ENCODE results near the gene STMN3. TPM values are rescaled to one million over a fixed set of nuclear protein-coding genes. Genes with fewer than 3 reads are reported as not detected.

Gene STMN3
- total RNA-seq, result 10 to 100 TPM; 11.8 to 19.6 (median 17.7) TPM

DNA sequence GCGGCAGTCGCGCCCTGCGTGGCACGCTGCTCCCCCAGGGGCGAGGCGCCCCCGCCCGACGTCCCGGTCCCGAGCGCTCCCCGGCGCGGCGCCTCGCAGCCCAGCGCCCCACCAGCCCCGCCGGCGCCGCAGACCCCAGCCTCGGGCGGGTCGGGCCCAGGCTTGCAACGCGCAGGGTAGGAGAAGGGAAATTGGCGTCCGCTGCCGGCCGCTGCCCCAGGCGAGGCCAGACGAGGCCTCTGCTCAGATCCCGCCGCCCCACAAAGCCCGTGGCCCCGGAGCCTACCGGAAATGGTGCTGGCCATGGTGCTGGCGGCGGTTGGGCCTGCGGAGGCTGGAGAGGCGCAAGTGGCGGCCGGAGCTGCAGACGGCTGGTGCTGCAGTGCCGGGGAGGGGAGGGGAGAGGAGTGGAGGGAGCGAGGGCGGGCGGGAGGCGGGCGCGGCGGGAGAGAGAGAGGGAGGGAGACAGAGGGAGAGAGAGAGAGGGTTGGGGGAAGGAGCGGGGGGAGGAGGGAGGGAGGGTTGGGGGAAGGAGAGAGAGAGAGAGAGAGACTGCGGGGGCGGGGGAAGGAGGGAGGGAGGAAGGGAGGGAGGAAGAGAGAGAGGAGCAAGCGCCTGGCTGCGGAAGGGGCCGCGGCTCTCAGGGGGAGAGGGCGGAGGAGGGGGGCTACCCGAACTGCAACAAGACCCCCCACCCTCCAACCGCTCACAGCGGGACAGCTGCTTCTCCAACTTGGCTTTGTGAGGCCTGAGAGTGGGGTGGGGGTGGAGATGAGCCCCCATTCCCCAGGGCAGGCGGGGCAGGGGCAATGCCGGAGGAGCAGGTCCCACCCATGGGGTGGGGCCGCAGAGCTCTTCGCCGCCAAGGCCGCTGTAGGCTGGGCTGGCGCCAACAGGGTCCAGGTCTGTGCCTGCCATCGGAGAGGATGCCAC is at the start of gene STMN3:
Gene STMN3, minus strand, starts transcription at position 384 of the 933 bp plus-strand sequence. Its CDS starts 79 bp downstream, at position 305.
- no peaks in the 10 kb centered on the region for H3K9me3 ChIP-seq
- TF ChIP-seq POLR2AphosphoS5 (IDR thresholded peaks at IDR 0.05) (peak in 1 of 3 donors; percentile 29), POLR2A (IDR thresholded peaks at IDR 0.05) (no peak), CTCF (IDR thresholded peaks at IDR 0.05) (no peak)
- H3K36me3 ChIP-seq, result no peaks in the 10 kb centered on the region
- DNase-seq (ENCODE audit: low spot score in 2 of 2), result peak; percentile 78 to 88
- intact Hi-C loops (cut with DNase I; ENCODE audit: low total_unique reads), result no loop called here
- H3K27ac ChIP-seq, result peak within 1 kb of the TSS; percentile 60 to 82
- peak within 1 kb of the TSS; percentile 58 to 85 (median 70) for H3K4me3 ChIP-seq
- no peaks in the 10 kb centered on the region for H3K27me3 ChIP-seq
- H3K4me1 ChIP-seq, result peaks cover 6 to 14% of the 10 kb centered on the region in 2 donors

- no peak for DNase-seq (ENCODE audit: low spot score in 2 of 2)
- intact Hi-C loops (cut with DNase I; ENCODE audit: low total_unique reads), result no loop called here
- Histone ChIP-seq H3K4me1 (peaks cover 16 to 17% of the 10 kb centered on the region in 2 donors), H3K27me3 (no peaks in the 10 kb centered on the region), H3K9me3 (no peaks in the 10 kb centered on the region), H3K4me3 (no peak overlapping the region), H3K36me3 (peaks cover 7% of the 10 kb centered on the region), H3K27ac (no peak overlapping the region)
- TF ChIP-seq POLR2AphosphoS5 (IDR thresholded peaks at IDR 0.05), result no peak
- no peak for TF ChIP-seq CTCF (IDR thresholded peaks at IDR 0.05)
- no peak for TF ChIP-seq POLR2A (IDR thresholded peaks at IDR 0.05)
Measured at GRCh38 chr20:63702036-63702665, 48.9 kb upstream of the STMN3 start.

GRCh38 chr20:63701329-63702035 is 48.3 kb upstream of the STMN3 start:
- Histone ChIP-seq H3K9me3 (no peaks in the 10 kb centered on the region), H3K4me1 (peaks cover 16 to 17% of the 10 kb centered on the region in 2 donors), H3K36me3 (peaks cover 7% of the 10 kb centered on the region), H3K27me3 (no peaks in the 10 kb centered on the region), H3K4me3 (no peak overlapping the region), H3K27ac (peak overlapping the region in 1 of 2 donors; percentile 48)
- intact Hi-C loops (cut with DNase I; ENCODE audit: low total_unique reads), result no loop called here
- TF ChIP-seq POLR2AphosphoS5 (IDR thresholded peaks at IDR 0.05) (no peak), CTCF (IDR thresholded peaks at IDR 0.05) (no peak), POLR2A (IDR thresholded peaks at IDR 0.05) (no peak)
- peak in 1 of 2 donors; percentile 40 for DNase-seq (ENCODE audit: low spot score in 2 of 2)

GRCh38 chr20:63701051-63701328 is 47.8 kb upstream of the STMN3 start:
- Histone ChIP-seq H3K27ac (peak overlapping the region in 1 of 2 donors; percentile 96), H3K4me1 (peaks cover 12 to 17% of the 10 kb centered on the region in 2 donors), H3K27me3 (no peaks in the 10 kb centered on the region), H3K36me3 (peaks cover 7% of the 10 kb centered on the region), H3K9me3 (no peaks in the 10 kb centered on the region), H3K4me3 (no peak overlapping the region)
- TF ChIP-seq POLR2A (IDR thresholded peaks at IDR 0.05) (no peak), CTCF (IDR thresholded peaks at IDR 0.05) (no peak), POLR2AphosphoS5 (IDR thresholded peaks at IDR 0.05) (no peak)
- intact Hi-C loops (cut with DNase I; ENCODE audit: low total_unique reads), result no loop called here
- DNase-seq (ENCODE audit: low spot score in 2 of 2), result peak in 1 of 2 donors; percentile 35

Data from breast epithelium (tissue), 4 donors.